Coronary artery (tissue), 2 donors: ENCODE results near the gene OASL.

Source experiments
- DNase-seq: peaks from one replicate; pipeline ENCODE4 v3.0.0-alpha.2; 2017; ENCODE audit warnings: low spot score
- H3K27ac ChIP-seq, 2 donors: fragments of 200-600 bp; sonication (generic); one replicate each; pipeline ENCODE4 v1.5.1; 2016 to 2019
- H3K4me3 ChIP-seq: fragments of 200-600 bp; sonication (generic); 2 replicates; pipeline ENCODE4 v1.5.1; 2016; ENCODE audit warnings: mild to moderate bottlenecking, moderate library complexity
- TF ChIP-seq, protein P1 (sequence below): fragments of 200-600 bp; sonication (generic); IDR thresholded peaks from one replicate; pipeline ENCODE4 v1.5.1; 2019; ENCODE audit warnings: antibody characterized with exemption

The OASL gene

DNA sequence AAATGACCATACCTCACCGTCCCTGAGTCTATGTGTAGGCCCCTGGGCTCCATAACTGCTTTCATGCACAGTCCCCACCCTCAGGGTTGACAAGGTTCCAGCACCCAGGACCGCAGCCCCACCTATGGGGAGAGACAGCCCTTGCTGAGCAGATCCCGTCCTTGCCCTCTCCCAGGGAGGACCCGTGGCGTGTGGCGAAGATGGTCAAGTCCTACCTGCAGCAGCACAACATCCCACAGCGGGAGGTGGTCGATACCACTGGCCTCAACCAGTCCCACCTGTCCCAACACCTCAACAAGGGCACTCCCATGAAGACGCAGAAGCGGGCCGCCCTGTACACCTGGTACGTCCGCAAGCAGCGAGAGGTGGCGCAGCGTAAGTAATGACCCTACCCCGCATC, 50.4 kb downstream of the OASL start:
- Histone ChIP-seq H3K4me3 (no peak overlapping the region), H3K27ac (no peak overlapping the region)
- DNase-seq = no peak
- TF ChIP-seq, protein P1, sequence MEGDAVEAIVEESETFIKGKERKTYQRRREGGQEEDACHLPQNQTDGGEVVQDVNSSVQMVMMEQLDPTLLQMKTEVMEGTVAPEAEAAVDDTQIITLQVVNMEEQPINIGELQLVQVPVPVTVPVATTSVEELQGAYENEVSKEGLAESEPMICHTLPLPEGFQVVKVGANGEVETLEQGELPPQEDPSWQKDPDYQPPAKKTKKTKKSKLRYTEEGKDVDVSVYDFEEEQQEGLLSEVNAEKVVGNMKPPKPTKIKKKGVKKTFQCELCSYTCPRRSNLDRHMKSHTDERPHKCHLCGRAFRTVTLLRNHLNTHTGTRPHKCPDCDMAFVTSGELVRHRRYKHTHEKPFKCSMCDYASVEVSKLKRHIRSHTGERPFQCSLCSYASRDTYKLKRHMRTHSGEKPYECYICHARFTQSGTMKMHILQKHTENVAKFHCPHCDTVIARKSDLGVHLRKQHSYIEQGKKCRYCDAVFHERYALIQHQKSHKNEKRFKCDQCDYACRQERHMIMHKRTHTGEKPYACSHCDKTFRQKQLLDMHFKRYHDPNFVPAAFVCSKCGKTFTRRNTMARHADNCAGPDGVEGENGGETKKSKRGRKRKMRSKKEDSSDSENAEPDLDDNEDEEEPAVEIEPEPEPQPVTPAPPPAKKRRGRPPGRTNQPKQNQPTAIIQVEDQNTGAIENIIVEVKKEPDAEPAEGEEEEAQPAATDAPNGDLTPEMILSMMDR = no peak

- Histone ChIP-seq H3K4me3 (no peak overlapping the region), H3K27ac (no peak overlapping the region)
- no peak for DNase-seq
- TF ChIP-seq, protein P1 = no peak
Measured at GRCh38 chr12:120988234-120988633, 50.8 kb downstream of the OASL start.

GRCh38 chr12:120984351-120984898, 54.6 kb downstream of the OASL start:
- no peak for DNase-seq
- H3K4me3 ChIP-seq = no peak overlapping the region
- TF ChIP-seq, protein P1 = no peak
- H3K27ac ChIP-seq = no peak overlapping the region

DNA sequence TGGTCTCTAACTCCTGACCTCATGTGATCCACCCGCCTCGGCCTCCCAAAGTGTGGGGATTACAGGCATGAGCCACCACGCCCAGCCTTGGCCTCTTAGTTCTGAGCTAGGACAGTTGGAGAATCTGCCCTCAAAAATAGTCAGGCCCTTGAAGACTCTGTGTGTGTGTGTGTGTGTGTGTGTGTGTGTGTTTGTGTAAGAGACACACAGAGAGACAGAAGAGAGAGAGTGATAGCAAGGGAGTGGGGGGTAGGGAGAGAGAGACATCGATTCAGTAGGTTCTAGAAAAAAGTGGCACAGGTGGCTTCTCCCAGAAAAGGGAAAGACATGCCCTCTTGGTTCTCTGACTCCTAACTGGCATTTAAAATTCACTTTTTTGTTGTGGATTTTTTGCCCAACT, 55.3 kb downstream of the OASL start:
- TF ChIP-seq, protein P1 = no peak
- no peak overlapping the region for H3K4me3 ChIP-seq
- no peak for DNase-seq
- no peak overlapping the region for H3K27ac ChIP-seq

DNA sequence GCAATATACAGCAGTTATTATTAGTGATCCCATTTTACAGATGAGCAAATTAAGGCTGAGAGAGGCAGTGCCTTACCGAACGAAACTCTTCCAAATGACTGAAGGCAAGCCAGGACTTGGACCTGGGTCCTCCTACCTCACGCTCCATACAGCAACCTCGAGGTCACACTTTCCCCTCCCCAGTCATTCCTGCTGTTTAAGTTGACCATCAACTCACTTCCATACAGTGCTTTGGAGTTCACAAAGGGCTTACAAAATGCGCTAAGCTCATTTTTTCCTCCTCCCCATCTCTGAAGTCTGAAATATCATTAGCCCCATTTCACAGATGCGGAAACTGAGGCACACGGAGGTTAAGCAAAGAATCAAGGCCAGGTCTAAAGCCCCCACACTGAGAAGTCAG, 56.4 kb downstream of the OASL start:
- TF ChIP-seq, protein P1 = no peak
- H3K4me3 ChIP-seq = no peak overlapping the region
- DNase-seq = no peak
- no peak overlapping the region for H3K27ac ChIP-seq

DNA sequence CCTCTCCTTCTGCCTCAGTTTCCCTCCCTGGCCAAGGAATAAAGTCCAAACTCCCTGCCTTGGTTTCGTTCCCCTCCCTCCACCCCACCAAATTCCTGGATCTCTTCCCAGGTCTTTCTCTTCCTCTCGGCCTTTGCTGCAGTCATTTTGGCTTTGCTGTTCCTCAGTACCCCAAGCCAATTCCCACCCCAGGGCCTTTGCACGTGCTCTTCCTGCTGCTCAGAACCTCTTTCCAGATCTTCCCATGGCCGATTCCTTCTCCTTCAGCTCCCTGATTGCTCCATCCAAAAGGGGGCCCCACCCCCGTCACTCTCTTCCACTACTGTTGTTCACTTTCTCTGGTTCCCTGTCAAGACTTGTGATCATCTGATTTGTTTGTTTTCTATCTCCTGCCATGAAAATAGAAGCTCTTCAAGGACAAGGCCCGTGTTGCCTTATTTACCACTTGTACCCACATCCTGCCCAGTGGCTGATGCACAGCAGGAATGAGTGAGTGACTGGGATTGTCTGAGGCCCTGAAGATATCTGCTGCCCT, 57.6 kb downstream of the OASL start:
- no peak overlapping the region for H3K27ac ChIP-seq
- TF ChIP-seq, protein P1 = no peak
- DNase-seq = no peak

DNA sequence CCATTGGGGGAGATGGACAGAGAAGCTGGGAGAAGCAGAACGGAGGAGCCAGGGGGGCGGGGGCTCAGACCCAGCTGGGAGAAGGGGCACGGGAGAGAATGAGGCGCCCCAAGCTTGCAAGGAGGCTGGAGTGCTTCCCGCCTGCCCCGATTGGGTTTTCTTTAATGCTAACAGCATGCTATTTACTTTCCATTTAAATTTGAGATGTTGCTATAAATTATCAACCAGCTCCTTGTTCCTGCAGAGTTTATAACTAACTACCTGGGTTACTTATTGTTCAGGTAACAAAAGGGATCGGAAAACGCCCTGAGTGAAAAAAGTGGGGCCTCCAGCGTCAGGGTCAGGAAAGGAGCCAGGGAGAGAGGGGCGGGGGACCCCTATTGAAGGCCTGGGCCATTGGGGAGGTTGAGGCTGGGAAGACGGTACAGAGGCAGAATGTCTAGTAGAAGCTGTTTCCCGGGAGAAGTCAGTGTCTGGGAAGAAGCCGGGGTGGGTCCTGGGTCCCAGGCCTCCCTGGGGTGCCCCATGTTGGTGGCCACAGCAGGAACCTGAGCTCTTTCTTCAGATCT, 58.2 kb downstream of the OASL start:
- Histone ChIP-seq H3K4me3 (no peak overlapping the region), H3K27ac (no peak overlapping the region)
- no peak for DNase-seq
- TF ChIP-seq, protein P1 = no peak

More for the DNA sequence above, 57.6 kb downstream of the OASL start:
- no peak overlapping the region for H3K4me3 ChIP-seq
